ENCODE measurements around the gene CDK19. TPM values are rescaled to one million over a fixed set of nuclear protein-coding genes. Genes with fewer than 3 reads are reported as not detected.
"Not testable (repeated sequence)": the region's sequence is repeated elsewhere in the genome, so short reads cannot be mapped to it uniquely, and the experiment has no call there.

Gene CDK19
- total RNA-seq, 4 donors from 2014 or later, result 12.9 to 23.2 (median 13.2) TPM

GRCh38 chr6:110769923-110770322 is 45.3 kb downstream of the CDK19 start:
- no peak overlapping the region for H3K27ac ChIP-seq
- H3K9me3 ChIP-seq, result no peaks in the 10 kb centered on the region
- H3K4me3 ChIP-seq, result no peak overlapping the region
- 81 to 94% methylated on average over 2 of the region's 2 CpGs for WGBS, 2 donors (ENCODE audit: low coverage in 1 of 2)
- no peak for TF ChIP-seq POLR2AphosphoS5 (IDR thresholded peaks at IDR 0.05)
- TF ChIP-seq CTCF (IDR thresholded peaks at IDR 0.05), result no peak
- TF ChIP-seq POLR2A (IDR thresholded peaks at IDR 0.05), result no peak
- no peak for TF ChIP-seq EP300 (IDR thresholded peaks at IDR 0.05)
- no peaks in the 10 kb centered on the region for H3K27me3 ChIP-seq
- H3K4me1 ChIP-seq, result no peaks in the 10 kb centered on the region
- peaks cover 0 to 18% of the 10 kb centered on the region in 2 donors for H3K36me3 ChIP-seq
- ATAC-seq, result no peak

GRCh38 chr6:110768057-110768456 is 47.2 kb downstream of the CDK19 start:
- Histone ChIP-seq H3K4me3 (no peak overlapping the region), H3K36me3 (peaks cover 0 to 18% of the 10 kb centered on the region in 2 donors), H3K9me3 (no peaks in the 10 kb centered on the region), H3K27ac (no peak overlapping the region), H3K27me3 (no peaks in the 10 kb centered on the region), H3K4me1 (no peaks in the 10 kb centered on the region)
- TF ChIP-seq POLR2A (IDR thresholded peaks at IDR 0.05) (no peak), EP300 (IDR thresholded peaks at IDR 0.05) (no peak), CTCF (IDR thresholded peaks at IDR 0.05) (no peak), POLR2AphosphoS5 (IDR thresholded peaks at IDR 0.05) (no peak)
- no peak for ATAC-seq
- WGBS, 2 donors (ENCODE audit: low coverage in 1 of 2), result 100% methylated on average over 1 of the region's 1 CpG

GRCh38 chr6:110761371-110761770 is 53.9 kb downstream of the CDK19 start:
- Histone ChIP-seq H3K4me1 (no peaks in the 10 kb centered on the region), H3K27me3 (no peaks in the 10 kb centered on the region), H3K36me3 (peaks cover 0 to 3% of the 10 kb centered on the region in 2 donors), H3K4me3 (no peak overlapping the region), H3K27ac (no peak overlapping the region), H3K9me3 (no peaks in the 10 kb centered on the region)
- ATAC-seq, result no peak
- no peak for TF ChIP-seq CTCF (IDR thresholded peaks at IDR 0.05)
- TF ChIP-seq POLR2A (IDR thresholded peaks at IDR 0.05), result no peak
- WGBS, 2 donors (ENCODE audit: low coverage in 1 of 2), result 86 to 96% methylated on average over 3 of the region's 3 CpGs

DNA sequence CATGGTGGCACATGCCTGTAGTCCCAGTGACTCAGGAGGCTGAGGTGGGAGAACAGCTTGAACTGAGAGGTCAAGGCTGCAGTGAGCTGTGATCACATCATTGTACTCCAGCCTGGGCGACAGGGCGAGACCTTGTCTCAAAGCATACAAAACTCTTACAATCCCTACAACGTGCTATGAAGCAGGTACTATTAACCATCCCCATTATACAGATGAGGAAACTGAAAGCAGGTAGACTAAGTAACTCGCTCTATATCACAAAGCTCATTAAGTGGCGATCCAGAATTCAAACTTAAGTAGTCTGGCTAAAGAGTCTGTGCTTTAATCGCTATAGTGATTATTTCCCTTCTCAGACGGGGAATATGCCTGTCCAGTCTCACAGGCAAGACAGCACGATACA is 54.7 kb downstream of the CDK19 start:
- no peak overlapping the region for H3K27ac ChIP-seq
- 90 to 91% methylated on average over 2 to 8 of the region's 8 CpGs for WGBS, 2 donors (ENCODE audit: low coverage in 1 of 2)

DNA sequence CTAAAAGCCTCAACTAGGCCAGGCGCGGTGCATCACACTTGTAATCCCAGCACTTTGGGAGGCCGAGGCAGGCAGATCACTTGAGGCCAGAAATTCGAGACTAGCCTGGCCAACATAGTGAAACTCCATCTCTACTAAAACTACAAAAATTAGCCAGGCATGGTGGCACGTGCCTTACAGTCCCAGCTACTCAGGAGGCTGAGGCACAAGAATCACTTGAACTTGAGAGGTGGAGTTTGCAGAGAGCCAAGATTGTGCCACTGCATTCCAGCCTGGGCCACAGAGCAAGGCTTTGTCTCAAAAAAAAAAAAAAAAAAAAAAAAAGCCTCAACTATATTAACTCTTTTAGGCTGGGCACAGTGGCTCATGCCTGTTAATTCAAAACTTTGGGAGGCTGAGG is 55.2 kb downstream of the CDK19 start:
- ATAC-seq, H3K27me3 ChIP-seq, H3K36me3 ChIP-seq, H3K9me3 ChIP-seq, H3K27ac ChIP-seq, H3K4me1 ChIP-seq, H3K4me3 ChIP-seq: not testable (repeated sequence)
- WGBS, 2 donors (ENCODE audit: low coverage in 1 of 2), result 88 to 90% methylated on average over 3 to 5 of the region's 5 CpGs

More for the DNA sequence above, 54.7 kb downstream of the CDK19 start:
- no peak for ATAC-seq
- H3K36me3 ChIP-seq, result no peaks in the 10 kb centered on the region
- H3K4me1 ChIP-seq, result no peaks in the 10 kb centered on the region
- no peaks in the 10 kb centered on the region for H3K27me3 ChIP-seq
- no peak overlapping the region for H3K4me3 ChIP-seq
- TF ChIP-seq CTCF (IDR thresholded peaks at IDR 0.05) (no peak), EP300 (IDR thresholded peaks at IDR 0.05) (no peak), POLR2AphosphoS5 (IDR thresholded peaks at IDR 0.05) (no peak), POLR2A (IDR thresholded peaks at IDR 0.05) (no peak)
- no peaks in the 10 kb centered on the region for H3K9me3 ChIP-seq
